K562 (cell line): Measurements from ENCODE around the gene CEP76. TPM values are rescaled to one million over a fixed set of nuclear protein-coding genes. Genes with fewer than 3 reads are reported as not detected.

Experiments used
- ARID1B ChIP-seq: fragments of 450-650 bp; IDR thresholded peaks from 2 replicates; pipeline ENCODE4 v1.6.1; 2016; ENCODE audit warnings: antibody characterized with exemption, mild to moderate bottlenecking, inconsistent platforms
- CTBP1 ChIP-seq: fragments of 450-650 bp; IDR thresholded peaks from 2 replicates; pipeline ENCODE4 v1.6.1; 2016; ENCODE audit warnings: borderline replicate concordance
- HDAC6 ChIP-seq: IDR thresholded peaks from 2 replicates; pipeline ENCODE4 v1.6.1; 2012; ENCODE audit warnings: low read depth, mild to moderate bottlenecking, control low read depth, inconsistent platforms, low read length, moderate library complexity
- NCOR1 ChIP-seq: fragments of 450-650 bp; IDR thresholded peaks from 2 replicates; pipeline ENCODE4 v1.6.1; 2016; ENCODE audit warnings: mild to moderate bottlenecking, moderate library complexity
- SMAD4 ChIP-seq: fragments of 250-450 bp; sonication (Bioruptor Pico); conservative IDR thresholded peaks from 2 replicates; pipeline ENCODE4 v1.8.0; 2021; ENCODE audit warnings: inconsistent platforms, mild to moderate bottlenecking, moderate library complexity
- ZFX ChIP-seq: sonication (generic); formaldehyde crosslinking; IDR thresholded peaks from 2 replicates; pipeline ENCODE4 v1.8.0; 2022; ENCODE audit warnings: mild to moderate bottlenecking, missing genetic modification reagents, moderate library complexity
- ZNF143 ChIP-seq: sonication (generic); formaldehyde crosslinking; IDR thresholded peaks from 2 replicates; pipeline ENCODE4 v1.9.0; 2022; ENCODE audit warnings: mild to moderate bottlenecking, missing genetic modification reagents
- polyA plus RNA-seq, 8 experiments: library from polyadenylated mRNA; depleted of rRNA in 4 of 8; stranded (reverse) in 5 of 8; unstranded in 3 of 8; fragments of >200 nt; fragmentation: Nextera tagmentation in 2 of 8; fragmentation: Illumina TruSeq in 1 of 8; extraction: Ambion mirVana in 2 of 8; extraction: Trizol in 1 of 8; gene quantifications; 2 replicates each; pipeline versions ENCODE4 v1.2.1 to v1.2.3, GENCODE V29; 2011 to 2014; ENCODE audit warnings: inconsistent platforms in 1 of 8, missing spikeins in 1 of 8
- total RNA-seq, 7 experiments: library from RNA; depleted of rRNA in 6 of 7; stranded (reverse); fragments of >200 nt in 6 of 7; fragmentation: Illumina TruSeq in 2 of 7; extraction: Trizol in 2 of 7; gene quantifications; 2 replicates each; pipeline versions ENCODE4 v1.2.1 to v1.2.3, GENCODE V29; 2011 to 2021; ENCODE audit warnings: low replicate concordance in 1 of 7
- TF ChIP-seq, protein P1 (sequence below), 2 experiments: fragments of 450-650 bp; formaldehyde crosslinking in 1 of 2; IDR thresholded peaks; 2 replicates each; pipeline versions ENCODE4 v1.4.0 to v1.6.1; 2014 to 2020; ENCODE audit warnings: mild to moderate bottlenecking in 2 of 2, borderline replicate concordance in 1 of 2, low read depth in 1 of 2

CEP76 gene
- total and polyA plus RNA-seq, 9 of the 15 experiments (the other 6 are each of a cell fraction or from before 2014, with no cell fraction given) = 5.3 to 27.3 (median 19.3) TPM

DNA sequence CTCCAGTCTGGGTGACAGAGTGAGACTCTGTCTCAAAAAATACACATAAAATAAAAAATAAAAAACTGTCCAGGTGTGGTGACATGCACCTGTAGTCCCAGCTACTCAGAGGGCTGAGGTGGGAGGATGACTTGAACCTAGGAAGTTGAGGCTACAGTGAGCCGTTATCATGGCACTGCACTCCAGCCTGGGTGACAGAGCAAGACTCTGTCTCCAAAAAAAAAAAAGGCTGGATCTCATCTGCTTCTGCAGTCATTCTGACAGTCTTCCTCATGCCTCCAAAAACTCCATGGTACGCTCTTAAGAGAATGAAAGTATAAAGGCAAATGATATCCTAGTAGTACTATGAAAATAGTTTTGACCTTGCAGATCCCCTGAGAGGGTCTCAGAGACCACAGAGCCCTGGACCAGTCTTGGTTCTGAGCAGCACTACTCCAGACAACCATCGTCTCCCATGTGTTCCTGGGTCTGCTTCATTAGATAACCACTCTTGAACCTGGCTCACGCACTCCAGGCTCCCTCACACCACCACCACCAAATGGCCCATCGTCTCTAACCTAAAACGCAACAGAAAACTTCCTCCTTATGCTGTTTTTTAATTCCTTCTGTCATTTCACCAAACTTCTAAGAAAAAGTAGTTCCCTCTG lies 70.6 kb downstream of the CEP76 start (continued):
- TF ChIP-seq, protein P1, sequence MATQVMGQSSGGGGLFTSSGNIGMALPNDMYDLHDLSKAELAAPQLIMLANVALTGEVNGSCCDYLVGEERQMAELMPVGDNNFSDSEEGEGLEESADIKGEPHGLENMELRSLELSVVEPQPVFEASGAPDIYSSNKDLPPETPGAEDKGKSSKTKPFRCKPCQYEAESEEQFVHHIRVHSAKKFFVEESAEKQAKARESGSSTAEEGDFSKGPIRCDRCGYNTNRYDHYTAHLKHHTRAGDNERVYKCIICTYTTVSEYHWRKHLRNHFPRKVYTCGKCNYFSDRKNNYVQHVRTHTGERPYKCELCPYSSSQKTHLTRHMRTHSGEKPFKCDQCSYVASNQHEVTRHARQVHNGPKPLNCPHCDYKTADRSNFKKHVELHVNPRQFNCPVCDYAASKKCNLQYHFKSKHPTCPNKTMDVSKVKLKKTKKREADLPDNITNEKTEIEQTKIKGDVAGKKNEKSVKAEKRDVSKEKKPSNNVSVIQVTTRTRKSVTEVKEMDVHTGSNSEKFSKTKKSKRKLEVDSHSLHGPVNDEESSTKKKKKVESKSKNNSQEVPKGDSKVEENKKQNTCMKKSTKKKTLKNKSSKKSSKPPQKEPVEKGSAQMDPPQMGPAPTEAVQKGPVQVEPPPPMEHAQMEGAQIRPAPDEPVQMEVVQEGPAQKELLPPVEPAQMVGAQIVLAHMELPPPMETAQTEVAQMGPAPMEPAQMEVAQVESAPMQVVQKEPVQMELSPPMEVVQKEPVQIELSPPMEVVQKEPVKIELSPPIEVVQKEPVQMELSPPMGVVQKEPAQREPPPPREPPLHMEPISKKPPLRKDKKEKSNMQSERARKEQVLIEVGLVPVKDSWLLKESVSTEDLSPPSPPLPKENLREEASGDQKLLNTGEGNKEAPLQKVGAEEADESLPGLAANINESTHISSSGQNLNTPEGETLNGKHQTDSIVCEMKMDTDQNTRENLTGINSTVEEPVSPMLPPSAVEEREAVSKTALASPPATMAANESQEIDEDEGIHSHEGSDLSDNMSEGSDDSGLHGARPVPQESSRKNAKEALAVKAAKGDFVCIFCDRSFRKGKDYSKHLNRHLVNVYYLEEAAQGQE (IDR thresholded peaks at IDR 0.05; ENCODE audit: borderline replicate concordance) = no peak
- TF ChIP-seq, protein P1 (CRISPR knock-in tag; IDR thresholded peaks at IDR 0.05; ENCODE audit: low read depth) = no peak
- peak; percentile 39; the same call in 1 of the 2 replicates for TF ChIP-seq NCOR1
- peak; percentile 71 for TF ChIP-seq ARID1B
- TF ChIP-seq ZNF143 (CRISPR knock-in tag) = no peak
- TF ChIP-seq SMAD4 (CRISPR knock-in tag) = 0 out of 2 replicates have a peak, but pooled peaks have one; percentile 17
- TF ChIP-seq CTBP1 = no peak
- no peak for TF ChIP-seq ZFX (CRISPR knock-in tag)
- no peak for TF ChIP-seq HDAC6
